ENCODE data around the gene MED12.
A peak's percentile ranks its signal among the peaks of the same experiment; 100 is the strongest.

Gene MED12

GRCh38 chrX:71118032-71118984 is at the start of gene MED12:
Gene MED12 (plus strand): TSS chrX:71118596. CDS start chrX:71118755, 159 bp downstream.
- peak; percentile 78 for DNase-seq

- DNase-seq = no peak
Measured at GRCh38 chrX:71070531-71070930, 47.9 kb upstream of the MED12 start.

- DNase-seq = no peak
Measured at GRCh38 chrX:71081330-71082123, 36.9 kb upstream of the MED12 start.

- no peak for DNase-seq
Measured at GRCh38 chrX:71082124-71082647, 36.2 kb upstream of the MED12 start.

- no peak for DNase-seq
Measured at GRCh38 chrX:71082822-71083221, 35.6 kb upstream of the MED12 start.

- no peak for DNase-seq
Measured at GRCh38 chrX:71085900-71086299, 32.5 kb upstream of the MED12 start.

GRCh38 chrX:71091263-71091662 is 27.1 kb upstream of the MED12 start:
- no peak for DNase-seq

GRCh38 chrX:71095033-71095432 is 23.4 kb upstream of the MED12 start:
- no peak for DNase-seq

- peak; percentile 85 for DNase-seq
Measured at GRCh38 chrX:71095555-71095980, 22.8 kb upstream of the MED12 start, which contains the start of gene FOXO4. Gene FOXO4 (plus strand): TSS chrX:71095851. CDS start chrX:71096529, 678 bp downstream.

- DNase-seq = no peak
Measured at GRCh38 chrX:71095981-71096759, 22.2 kb upstream of the MED12 start.

- DNase-seq = no peak
Measured at GRCh38 chrX:71096760-71097032, 21.7 kb upstream of the MED12 start.

- peak; percentile 69 for DNase-seq
Measured at GRCh38 chrX:71098302-71098701, 20.1 kb upstream of the MED12 start.

- DNase-seq = no peak
Measured at GRCh38 chrX:71098951-71099506, 19.4 kb upstream of the MED12 start.

GRCh38 chrX:71099736-71100135 is 18.7 kb upstream of the MED12 start:
- DNase-seq = no peak

GRCh38 chrX:71100581-71101505 is 17.6 kb upstream of the MED12 start:
- no peak for DNase-seq

GRCh38 chrX:71102292-71102691 is 16.1 kb upstream of the MED12 start:
- DNase-seq = no peak

GRCh38 chrX:71103110-71103983 is 15.0 kb upstream of the MED12 start:
- DNase-seq = peak; percentile 30

GRCh38 chrX:71105628-71106027 is 12.8 kb upstream of the MED12 start:
- DNase-seq = no peak

GRCh38 chrX:71106427-71106826 is 12.0 kb upstream of the MED12 start, which contains the start of gene CXorf65:
Gene CXorf65 (minus strand): TSS chrX:71106740. CDS start chrX:71106556, 184 bp downstream.
- DNase-seq = no peak

- DNase-seq = no peak
Measured at GRCh38 chrX:71107245-71107644, 11.2 kb upstream of the MED12 start.

Data from stimulated activated naive CD4-positive, alpha-beta T cell treated with Interleukin-2 at 50 U/mL for 16 hours (primary cell).